ENCODE results near the gene SORCS2. TPM values are rescaled to one million over a fixed set of nuclear protein-coding genes. Genes with fewer than 3 reads are reported as not detected.

SORCS2 gene
- total RNA-seq, 1 experiment from 2014 or later = not detected

- no peak overlapping the region for H3K27ac Mint-ChIP-seq (ENCODE audit: unreplicated experiment)
- H3K27me3 Mint-ChIP-seq (ENCODE audit: unreplicated experiment) = peaks cover 96% of the 10 kb centered on the region
- no TSS peak for BruUV-seq (replicated peaks)
- intact Hi-C loops (cut with micrococcal nuclease; ENCODE audit: unreplicated experiment) = no loop called here
- no peaks in the 10 kb centered on the region for H3K4me1 Mint-ChIP-seq (ENCODE audit: low read depth, unreplicated experiment)
- no peaks in the 10 kb centered on the region for H3K9me3 Mint-ChIP-seq (ENCODE audit: low read depth, unreplicated experiment)
- TF ChIP-seq CTCF (IDR thresholded peaks at IDR 0.05; ENCODE audit: unreplicated experiment) = no peak
- CTCF ChIA-PET = no interaction called here
- DNase-seq = no peak
- no peaks in the 10 kb centered on the region for H3K36me3 Mint-ChIP-seq (ENCODE audit: insufficient read depth, unreplicated experiment)
- no peak overlapping the region for H3K4me3 Mint-ChIP-seq (ENCODE audit: low read depth, unreplicated experiment)
These were observed 109.7 kb downstream of the SORCS2 start for GRCh38 chr4:7301846-7302630.

GRCh38 chr4:7302781-7303404 lies 110.6 kb downstream of the SORCS2 start:
- DNase-seq = no peak
- BruUV-seq (replicated peaks) = no TSS peak
- no peaks in the 10 kb centered on the region for H3K36me3 Mint-ChIP-seq (ENCODE audit: insufficient read depth, unreplicated experiment)
- H3K9me3 Mint-ChIP-seq (ENCODE audit: low read depth, unreplicated experiment) = no peaks in the 10 kb centered on the region
- no peak overlapping the region for H3K27ac Mint-ChIP-seq (ENCODE audit: unreplicated experiment)
- CTCF ChIA-PET = no interaction called here
- intact Hi-C loops (cut with micrococcal nuclease; ENCODE audit: unreplicated experiment) = no loop called here
- H3K4me3 Mint-ChIP-seq (ENCODE audit: low read depth, unreplicated experiment) = no peak overlapping the region
- TF ChIP-seq CTCF (IDR thresholded peaks at IDR 0.05; ENCODE audit: unreplicated experiment) = no peak
- H3K27me3 Mint-ChIP-seq (ENCODE audit: unreplicated experiment) = peaks cover 96% of the 10 kb centered on the region
- no peaks in the 10 kb centered on the region for H3K4me1 Mint-ChIP-seq (ENCODE audit: low read depth, unreplicated experiment)

- Mint-ChIP-seq H3K4me1 (ENCODE audit: low read depth, unreplicated experiment) (no peaks in the 10 kb centered on the region), H3K27me3 (ENCODE audit: unreplicated experiment) (peaks cover 96% of the 10 kb centered on the region), H3K4me3 (ENCODE audit: low read depth, unreplicated experiment) (no peak overlapping the region), H3K9me3 (ENCODE audit: low read depth, unreplicated experiment) (no peaks in the 10 kb centered on the region), H3K36me3 (ENCODE audit: insufficient read depth, unreplicated experiment) (no peaks in the 10 kb centered on the region), H3K27ac (ENCODE audit: unreplicated experiment) (no peak overlapping the region)
- intact Hi-C loops (cut with micrococcal nuclease; ENCODE audit: unreplicated experiment) = no loop called here
- TF ChIP-seq CTCF (IDR thresholded peaks at IDR 0.05; ENCODE audit: unreplicated experiment) = no peak
- CTCF ChIA-PET = no interaction called here
- no peak for DNase-seq
- no TSS peak for BruUV-seq (replicated peaks)
These were observed 111.2 kb downstream of the SORCS2 start for GRCh38 chr4:7303561-7303960.

- no TSS peak for BruUV-seq (replicated peaks)
- intact Hi-C loops (cut with micrococcal nuclease; ENCODE audit: unreplicated experiment) = no loop called here
- Mint-ChIP-seq H3K36me3 (ENCODE audit: insufficient read depth, unreplicated experiment) (no peaks in the 10 kb centered on the region), H3K27me3 (ENCODE audit: unreplicated experiment) (peaks cover 99% of the 10 kb centered on the region), H3K27ac (ENCODE audit: unreplicated experiment) (no peak overlapping the region), H3K4me1 (ENCODE audit: low read depth, unreplicated experiment) (no peaks in the 10 kb centered on the region), H3K9me3 (ENCODE audit: low read depth, unreplicated experiment) (no peaks in the 10 kb centered on the region), H3K4me3 (ENCODE audit: low read depth, unreplicated experiment) (no peak overlapping the region)
- no peak for DNase-seq
- TF ChIP-seq CTCF (IDR thresholded peaks at IDR 0.05; ENCODE audit: unreplicated experiment) = no peak
- CTCF ChIA-PET = no interaction called here
These were observed 112.1 kb downstream of the SORCS2 start for GRCh38 chr4:7304436-7304835.
